H9 (cell line): ENCODE data around the gene ACVR1B. TPM values are rescaled to one million over a fixed set of nuclear protein-coding genes. Genes with fewer than 3 reads are reported as not detected.
A peak's percentile ranks its signal among the peaks of the same experiment; 100 is the strongest.

Experiments
- DNase-seq: peaks from one replicate; pipeline ENCODE4 v3.0.0-alpha.2; 2017
- H2AFZ ChIP-seq: one replicate; pipeline ENCODE4 v1.6.1; 2013; ENCODE audit warnings: mild to moderate bottlenecking, low read length, control low read depth, moderate library complexity
- H2AK5ac ChIP-seq: 2 replicates; pipeline ENCODE4 v1.6.1; 2013; ENCODE audit warnings: low read length, control low read depth, mixed read lengths; ENCODE audit not compliant: insufficient read length
- H2BK120ac ChIP-seq: one replicate; pipeline ENCODE4 v1.6.1; 2013; ENCODE audit warnings: low read depth, mild to moderate bottlenecking, low read length, control low read depth, inconsistent platforms; ENCODE audit not compliant: poor library complexity, severe bottlenecking
- H2BK12ac ChIP-seq: 2 replicates; pipeline ENCODE4 v1.6.1; 2013; ENCODE audit warnings: low read length, control low read depth, mixed read lengths, low read depth; ENCODE audit not compliant: insufficient read length
- H2BK15ac ChIP-seq: 2 replicates; pipeline ENCODE4 v1.6.1; 2013; ENCODE audit warnings: low read depth, low read length, control low read depth
- H2BK20ac ChIP-seq: one replicate; pipeline ENCODE4 v1.6.1; 2013; ENCODE audit warnings: low read depth, mild to moderate bottlenecking, low read length, control low read depth, inconsistent platforms; ENCODE audit not compliant: poor library complexity, severe bottlenecking
- H2BK5ac ChIP-seq: 2 replicates; pipeline ENCODE4 v1.6.1; 2013; ENCODE audit warnings: low read length, control low read depth, mixed read lengths; ENCODE audit not compliant: insufficient read length
- H3K14ac ChIP-seq: 2 replicates; pipeline ENCODE4 v1.6.1; 2013; ENCODE audit warnings: low read length, control low read depth; ENCODE audit not compliant: insufficient read depth
- H3K18ac ChIP-seq: 2 replicates; pipeline ENCODE4 v1.6.1; 2013; ENCODE audit warnings: low read depth, mild to moderate bottlenecking, mixed read lengths, low read length, control low read depth; ENCODE audit not compliant: insufficient read length
- H3K23ac ChIP-seq: 2 replicates; pipeline ENCODE4 v1.6.1; 2013; ENCODE audit warnings: low read length, control low read depth, mixed read lengths, low read depth; ENCODE audit not compliant: insufficient read length
- H3K23me2 ChIP-seq: 2 replicates; pipeline ENCODE4 v1.6.1; 2013; ENCODE audit warnings: low read depth, mild to moderate bottlenecking, mixed read lengths, low read length, control low read depth; ENCODE audit not compliant: insufficient read length, poor library complexity, severe bottlenecking
- H3K27ac ChIP-seq: 2 replicates; pipeline ENCODE4 v1.5.1; 2013; ENCODE audit warnings: low read length, control low read depth, mixed read lengths, low read depth; ENCODE audit not compliant: insufficient read length
- H3K27me3 ChIP-seq: 2 replicates; pipeline ENCODE4 v1.6.1; 2013; ENCODE audit warnings: low read length, control low read depth, inconsistent platforms; ENCODE audit not compliant: insufficient read depth
- H3K4ac ChIP-seq: 2 replicates; pipeline ENCODE4 v1.6.1; 2013; ENCODE audit warnings: low read depth, mild to moderate bottlenecking, control low read depth, inconsistent platforms, low read length, moderate library complexity
- H3K4me1 ChIP-seq: 2 replicates; pipeline ENCODE4 v1.6.1; 2013; ENCODE audit warnings: low read length, control low read depth, inconsistent platforms; ENCODE audit not compliant: insufficient read depth
- H3K4me2 ChIP-seq: 2 replicates; pipeline ENCODE4 v1.6.1; 2013; ENCODE audit warnings: low read length, control low read depth, mixed read lengths; ENCODE audit not compliant: insufficient read length, insufficient read depth
- H3K56ac ChIP-seq: 2 replicates; pipeline ENCODE4 v1.6.1; 2013; ENCODE audit warnings: low read depth, mild to moderate bottlenecking, mixed read lengths, low read length, control low read depth; ENCODE audit not compliant: insufficient read length
- H3K79me1 ChIP-seq: 2 replicates; pipeline ENCODE4 v1.6.1; 2013; ENCODE audit warnings: low read depth, mild to moderate bottlenecking, moderate library complexity, low read length, control low read depth, inconsistent platforms; ENCODE audit not compliant: insufficient read depth, poor library complexity, severe bottlenecking
- H3K79me2 ChIP-seq: 2 replicates; pipeline ENCODE4 v1.6.1; 2013; ENCODE audit warnings: low read length, control low read depth, inconsistent platforms; ENCODE audit not compliant: insufficient read depth
- H3K9ac ChIP-seq: 2 replicates; pipeline ENCODE4 v1.6.1; 2013; ENCODE audit warnings: low read length, control low read depth, mixed read lengths; ENCODE audit not compliant: insufficient read length; ENCODE audit errors: extremely low read depth
- H3K9me3 ChIP-seq: one replicate; pipeline ENCODE4 v1.6.1; 2013; ENCODE audit warnings: low read depth, low read length, inconsistent platforms; ENCODE audit not compliant: control insufficient read depth
- H3T11ph ChIP-seq: one replicate; pipeline ENCODE4 v1.6.1; 2013; ENCODE audit warnings: mild to moderate bottlenecking, low read length, control low read depth, inconsistent platforms
- H4K20me1 ChIP-seq: one replicate; pipeline ENCODE4 v1.6.1; 2013; ENCODE audit not compliant: control insufficient read depth, insufficient read length, insufficient read depth
- H4K5ac ChIP-seq: 2 replicates; pipeline ENCODE4 v1.6.1; 2013; ENCODE audit warnings: low read depth, mild to moderate bottlenecking, mixed read lengths, low read length, control low read depth; ENCODE audit not compliant: insufficient read length
- H4K8ac ChIP-seq: replicated peaks from 2 replicates; pipeline ENCODE4 v1.6.1; 2013; ENCODE audit warnings: low read length, control low read depth, mixed read lengths, low read depth; ENCODE audit not compliant: insufficient read length
- H4K91ac ChIP-seq: 2 replicates; pipeline ENCODE4 v1.6.1; 2013; ENCODE audit warnings: low read depth, mild to moderate bottlenecking, moderate library complexity, mixed read lengths, low read length, control low read depth; ENCODE audit not compliant: insufficient read length
- H3K27ac Mint-ChIP-seq, 3 experiments: 2 replicates in 2 of 3; 3 replicates in 1 of 3; pipeline ENCODE4 v1.8.0; 2020 to 2021; ENCODE audit warnings: mixed read lengths in 3 of 3, mild to moderate bottlenecking in 1 of 3, moderate library complexity in 1 of 3
- H3K27me3 Mint-ChIP-seq: 2 replicates; pipeline ENCODE4 v1.8.0; 2021; ENCODE audit warnings: low read depth, mild to moderate bottlenecking, moderate library complexity, mixed read lengths
- H3K36me3 Mint-ChIP-seq, 3 experiments: 2 replicates in 2 of 3; 3 replicates in 1 of 3; pipeline ENCODE4 v1.8.0; 2020 to 2021; ENCODE audit warnings: low read depth in 3 of 3, mixed read lengths in 3 of 3; ENCODE audit not compliant: insufficient read depth in 1 of 3
- H3K4me1 Mint-ChIP-seq, 2 experiments: 2 replicates each; pipeline ENCODE4 v1.8.0; 2020; ENCODE audit warnings: mixed read lengths in 2 of 2
- H3K4me3 Mint-ChIP-seq, 2 experiments: 2 replicates in 1 of 2; 3 replicates in 1 of 2; pipeline ENCODE4 v1.8.0; 2020 to 2021; ENCODE audit warnings: mild to moderate bottlenecking in 2 of 2, mixed read lengths in 2 of 2, moderate library complexity in 1 of 2
- H3K9me3 Mint-ChIP-seq, 2 experiments: 2 replicates in 1 of 2; 3 replicates in 1 of 2; pipeline ENCODE4 v1.8.0; 2020; ENCODE audit warnings: mild to moderate bottlenecking in 2 of 2, mixed read lengths in 2 of 2, moderate library complexity in 1 of 2
- WGBS: extraction: QIAGEN DNeasy Blood & Tissue Kit; methylation state at CpG from one replicate; pipeline ENCODE4 v1.1.7; 2013; ENCODE audit warnings: missing lambda C conversion rate, low lambda C conversion rate, mixed read lengths; ENCODE audit not compliant: insufficient read length; ENCODE audit errors: extremely low coverage; 5-methylcytosine and 5-hydroxymethylcytosine counted together
- total RNA-seq: library from RNA; stranded (reverse); gene quantifications from 2 replicates; pipeline ENCODE4 v1.2.1, GENCODE V29; 2021
- TF ChIP-seq, protein P1 (sequence below): fragments of 200-600 bp; sonication (generic); conservative IDR thresholded peaks from 3 replicates; pipeline ENCODE4 v1.8.0; 2021; ENCODE audit warnings: antibody characterized with exemption, mild to moderate bottlenecking

The ACVR1B gene
- total RNA-seq, 1 experiment from 2014 or later, result 16.3 TPM

DNA sequence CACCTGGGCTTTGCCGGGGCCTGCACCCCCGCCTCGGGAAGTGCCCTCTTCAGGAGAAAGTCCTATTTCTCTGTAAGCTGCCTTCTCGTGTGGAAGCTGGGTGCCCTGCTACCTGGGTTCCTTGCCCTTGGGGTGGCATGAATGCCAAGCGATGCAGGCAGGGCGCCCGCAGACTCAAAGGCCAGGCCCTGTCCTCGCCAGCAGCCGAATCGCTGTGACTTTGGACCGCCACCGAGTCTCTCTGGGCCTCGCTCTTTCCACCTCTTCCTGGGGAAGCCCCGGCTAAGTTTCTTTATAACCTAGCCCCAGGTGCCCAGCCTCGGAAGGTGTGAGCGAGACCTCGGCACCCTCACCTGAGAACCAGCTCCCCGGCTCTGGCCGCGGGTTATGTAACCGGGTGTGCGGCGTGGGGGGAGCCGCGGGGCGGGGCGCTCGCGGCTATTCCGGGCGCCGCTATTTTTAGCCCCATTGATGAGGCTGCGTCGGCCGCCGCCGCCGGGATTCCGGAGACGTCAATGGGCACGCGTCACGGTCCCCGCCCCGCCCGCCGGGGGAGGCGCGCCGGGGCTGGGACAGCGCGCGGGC is 85.2 kb downstream of the ACVR1B start:
- Histone ChIP-seq H4K8ac (no peak overlapping the region), H2AFZ (no peak overlapping the region), H3K4me2 (peak overlapping the region; percentile 18), H3T11ph (no peak overlapping the region), H2BK120ac (no peak overlapping the region), H3K27ac (no peak overlapping the region), H4K91ac (no peak overlapping the region), H3K79me1 (no peaks in the 10 kb centered on the region), H3K23ac (no peak overlapping the region), H3K18ac (peak overlapping the region; percentile 69), H2BK5ac (no peak overlapping the region), H2BK20ac (no peak overlapping the region), H3K27me3 (peaks cover 2% of the 10 kb centered on the region; the same call in 1 of the 2 replicates), H3K4ac (no peak overlapping the region; the same call in 1 of the 2 replicates), H3K56ac (no peak overlapping the region), H3K14ac (peak overlapping the region; percentile 82), H3K79me2 (peaks cover 2% of the 10 kb centered on the region; the same call in 1 of the 2 replicates), H3K23me2 (peaks cover 10% of the 10 kb centered on the region), H2BK15ac (no peak overlapping the region), H4K5ac (no peak overlapping the region), H3K9ac (no peak overlapping the region), H2AK5ac (no peak overlapping the region), H3K9me3 (no peaks in the 10 kb centered on the region), H3K4me1 (peaks cover 2% of the 10 kb centered on the region; the same call in 1 of the 2 replicates), H4K20me1 (peaks cover 2% of the 10 kb centered on the region), H2BK12ac (no peak overlapping the region)
- peak; percentile 78 for DNase-seq
- no CpG with 5 or more reads among the region's 53 CpGs for WGBS
- H3K36me3 Mint-ChIP-seq, result peaks cover 0 to 2% (median 0%) of the 10 kb centered on the region in 3 experiments; a peak in 1 of 7 replicates
- TF ChIP-seq, protein P1, sequence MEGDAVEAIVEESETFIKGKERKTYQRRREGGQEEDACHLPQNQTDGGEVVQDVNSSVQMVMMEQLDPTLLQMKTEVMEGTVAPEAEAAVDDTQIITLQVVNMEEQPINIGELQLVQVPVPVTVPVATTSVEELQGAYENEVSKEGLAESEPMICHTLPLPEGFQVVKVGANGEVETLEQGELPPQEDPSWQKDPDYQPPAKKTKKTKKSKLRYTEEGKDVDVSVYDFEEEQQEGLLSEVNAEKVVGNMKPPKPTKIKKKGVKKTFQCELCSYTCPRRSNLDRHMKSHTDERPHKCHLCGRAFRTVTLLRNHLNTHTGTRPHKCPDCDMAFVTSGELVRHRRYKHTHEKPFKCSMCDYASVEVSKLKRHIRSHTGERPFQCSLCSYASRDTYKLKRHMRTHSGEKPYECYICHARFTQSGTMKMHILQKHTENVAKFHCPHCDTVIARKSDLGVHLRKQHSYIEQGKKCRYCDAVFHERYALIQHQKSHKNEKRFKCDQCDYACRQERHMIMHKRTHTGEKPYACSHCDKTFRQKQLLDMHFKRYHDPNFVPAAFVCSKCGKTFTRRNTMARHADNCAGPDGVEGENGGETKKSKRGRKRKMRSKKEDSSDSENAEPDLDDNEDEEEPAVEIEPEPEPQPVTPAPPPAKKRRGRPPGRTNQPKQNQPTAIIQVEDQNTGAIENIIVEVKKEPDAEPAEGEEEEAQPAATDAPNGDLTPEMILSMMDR, result no peak
- H3K27ac Mint-ChIP-seq, result no peak overlapping the region
- H3K4me1 Mint-ChIP-seq, result peaks cover 26 to 41% of the 10 kb centered on the region in 2 experiments
- peaks cover 39% of the 10 kb centered on the region for H3K27me3 Mint-ChIP-seq
- H3K9me3 Mint-ChIP-seq, result no peaks in the 10 kb centered on the region
- H3K4me3 Mint-ChIP-seq, result peak overlapping the region; percentile 40 to 74
